ENCODE data around the gene AGA.

AGA gene

DNA sequence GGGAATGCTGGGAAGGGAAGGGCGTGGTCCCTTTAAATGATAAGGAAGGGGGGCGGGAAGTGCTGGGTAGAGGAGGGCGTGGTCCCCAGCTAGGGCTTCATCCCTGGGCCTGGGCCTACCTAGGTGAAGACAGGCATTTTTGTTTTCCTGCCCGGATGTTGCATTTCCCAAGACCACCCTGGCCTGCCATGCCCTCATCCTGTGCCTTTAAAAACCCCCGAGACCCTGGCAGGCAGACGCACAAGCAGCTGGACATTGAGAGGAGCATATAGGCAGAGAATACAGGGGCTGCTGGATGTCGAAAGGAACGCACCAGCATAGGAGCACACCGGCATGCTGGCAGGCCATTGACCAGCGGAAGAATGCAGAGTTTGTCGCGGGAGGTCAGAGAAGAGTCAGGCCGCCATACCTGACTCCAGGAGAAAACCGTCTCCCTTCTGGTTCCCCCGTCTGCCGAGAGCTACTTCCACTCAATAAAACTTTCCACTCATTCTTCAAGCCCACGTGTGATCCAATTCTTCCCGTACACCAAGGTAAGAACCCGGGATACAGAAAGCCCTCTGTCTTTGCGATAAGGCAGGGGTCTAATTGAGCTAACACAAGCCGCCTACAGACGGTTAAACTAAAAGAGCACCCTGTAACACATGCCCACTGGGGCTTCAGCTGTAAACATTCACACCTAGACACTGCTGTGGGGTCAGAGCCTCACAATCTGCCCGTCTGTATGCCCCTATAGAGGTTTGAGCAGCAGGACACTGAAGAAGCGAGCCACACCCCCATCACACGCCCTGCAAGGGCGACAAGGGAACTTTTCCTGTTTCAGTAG, 2.9 kb upstream of the AGA start:
- no peaks in the 10 kb centered on the region for H3K36me3 ChIP-seq (ENCODE audit: control insufficient read depth in 2 of 2, insufficient read depth in 1 of 2, low read length in 2 of 2)
- H3K9me3 ChIP-seq (ENCODE audit: control insufficient read depth, insufficient read depth, low read depth, low read length) = no peaks in the 10 kb centered on the region
- ChIA-PET POLR2A (no interaction called here), CTCF (no interaction called here)
- H3K4me3 ChIP-seq (ENCODE audit: low read depth, low read length) = no peak overlapping the region
- TF ChIP-seq KLF1 (tag by site-specific recombination; IDR thresholded peaks at IDR 0.05) (peak; percentile 45; the same call in 1 of the 2 replicates), ZSCAN30 (tag by site-specific recombination; IDR thresholded peaks at IDR 0.05) (no peak), ZSCAN16 (tag by site-specific recombination; IDR thresholded peaks at IDR 0.05) (no peak), HOXA7 (CRISPR knock-in tag; IDR thresholded peaks at IDR 0.05; ENCODE audit: borderline replicate concordance) (no peak)
- TF ChIP-seq, protein P1, sequence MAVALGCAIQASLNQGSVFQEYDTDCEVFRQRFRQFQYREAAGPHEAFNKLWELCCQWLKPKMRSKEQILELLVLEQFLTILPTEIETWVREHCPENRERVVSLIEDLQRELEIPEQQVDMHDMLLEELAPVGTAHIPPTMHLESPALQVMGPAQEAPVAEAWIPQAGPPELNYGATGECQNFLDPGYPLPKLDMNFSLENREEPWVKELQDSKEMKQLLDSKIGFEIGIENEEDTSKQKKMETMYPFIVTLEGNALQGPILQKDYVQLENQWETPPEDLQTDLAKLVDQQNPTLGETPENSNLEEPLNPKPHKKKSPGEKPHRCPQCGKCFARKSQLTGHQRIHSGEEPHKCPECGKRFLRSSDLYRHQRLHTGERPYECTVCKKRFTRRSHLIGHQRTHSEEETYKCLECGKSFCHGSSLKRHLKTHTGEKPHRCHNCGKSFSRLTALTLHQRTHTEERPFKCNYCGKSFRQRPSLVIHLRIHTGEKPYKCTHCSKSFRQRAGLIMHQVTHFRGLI (tag by site-specific recombination; IDR thresholded peaks at IDR 0.05) = no peak
- no peaks in the 10 kb centered on the region for H3K4me1 ChIP-seq (ENCODE audit: control insufficient read depth, insufficient read depth, low read length)
- no peak overlapping the region for H3K27ac ChIP-seq (ENCODE audit: extremely low read depth, low read depth, low read length)

GRCh38 chr4:177441061-177441802, 1.0 kb downstream of the AGA start:
- Histone ChIP-seq H3K4me1 (ENCODE audit: control insufficient read depth, insufficient read depth, low read length) (no peaks in the 10 kb centered on the region), H3K36me3 (ENCODE audit: control insufficient read depth in 2 of 2, insufficient read depth in 1 of 2, low read length in 2 of 2) (peaks cover 0 to 29% of the 10 kb centered on the region in 2 experiments; a peak in 1 of 3 replicates), H3K4me3 (ENCODE audit: low read depth, low read length) (peak overlapping the region; percentile 79), H3K9me3 (ENCODE audit: control insufficient read depth, insufficient read depth, low read depth, low read length) (no peaks in the 10 kb centered on the region), H3K27ac (ENCODE audit: extremely low read depth, low read depth, low read length) (peak overlapping the region; percentile 93; the same call in 1 of the 2 replicates)
- CTCF ChIA-PET = interaction anchor here (0.6 kb wide), 1 partner anchor 25 kb away, joined by 4 read pairs; no protein-coding TSS in a partner anchor
- POLR2A ChIA-PET = interaction anchor here (0.8 to 1.4 kb wide), 2 partner anchors 29 to 132 kb away, joined by 3 read pairs; partner anchors contain the start of gene NEIL3
- TF ChIP-seq SP7 (tag by site-specific recombination; IDR thresholded peaks at IDR 0.05) (no peak), ZNF2 (tag by site-specific recombination; IDR thresholded peaks at IDR 0.05) (0 out of 2 replicates have a peak, but pooled peaks have one; percentile 27), ZNF600 (tag by site-specific recombination; IDR thresholded peaks at IDR 0.05) (no peak), ZNF335 (tag by site-specific recombination; conservative IDR thresholded peaks at IDR 0.05) (peak; percentile 59), ZNF10 (tag by site-specific recombination; IDR thresholded peaks at IDR 0.05) (no peak), SP2 (tag by site-specific recombination; IDR thresholded peaks at IDR 0.05) (no peak), ZNF623 (tag by site-specific recombination; IDR thresholded peaks at IDR 0.05) (no peak), ZNF311 (tag by site-specific recombination; IDR thresholded peaks at IDR 0.05; ENCODE audit: borderline replicate concordance) (no peak), ZNF221 (tag by site-specific recombination; IDR thresholded peaks at IDR 0.05; ENCODE audit: borderline replicate concordance) (no peak), ZNF157 (tag by site-specific recombination; IDR thresholded peaks at IDR 0.05) (no peak), ZFP37 (tag by site-specific recombination; IDR thresholded peaks at IDR 0.05) (no peak), EGR2 (tag by site-specific recombination; IDR thresholded peaks at IDR 0.05; ENCODE audit: low read depth) (0 out of 2 replicates have a peak, but pooled peaks have one; percentile 6), ZNF423 (tag by site-specific recombination; IDR thresholded peaks at IDR 0.05) (no peak), ZBTB6 (tag by site-specific recombination; IDR thresholded peaks at IDR 0.05) (0 out of 2 replicates have a peak, but pooled peaks have one; percentile 30), MYNN (tag by site-specific recombination; IDR thresholded peaks at IDR 0.05; ENCODE audit: borderline replicate concordance) (no peak), ZNF629 (tag by site-specific recombination; IDR thresholded peaks at IDR 0.05) (no peak), ZFP69B (tag by site-specific recombination; IDR thresholded peaks at IDR 0.05) (peak; percentile 84)
- TF ChIP-seq, protein P2, sequence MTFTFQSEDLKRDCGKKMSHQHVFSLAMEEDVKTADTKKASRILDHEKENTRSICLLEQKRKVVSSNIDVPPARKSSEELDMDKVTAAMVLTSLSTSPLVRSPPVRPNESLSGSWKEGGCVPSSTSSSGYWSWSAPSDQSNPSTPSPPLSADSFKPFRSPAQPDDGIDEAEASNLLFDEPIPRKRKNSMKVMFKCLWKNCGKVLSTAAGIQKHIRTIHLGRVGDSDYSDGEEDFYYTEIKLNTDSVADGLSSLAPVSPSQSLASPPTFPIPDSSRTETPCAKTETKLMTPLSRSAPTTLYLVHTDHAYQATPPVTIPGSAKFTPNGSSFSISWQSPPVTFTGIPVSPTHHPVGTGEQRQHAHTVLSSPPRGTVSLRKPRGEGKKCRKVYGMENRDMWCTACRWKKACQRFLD (tag by site-specific recombination; IDR thresholded peaks at IDR 0.05) = no peak
- TF ChIP-seq, protein P3, sequence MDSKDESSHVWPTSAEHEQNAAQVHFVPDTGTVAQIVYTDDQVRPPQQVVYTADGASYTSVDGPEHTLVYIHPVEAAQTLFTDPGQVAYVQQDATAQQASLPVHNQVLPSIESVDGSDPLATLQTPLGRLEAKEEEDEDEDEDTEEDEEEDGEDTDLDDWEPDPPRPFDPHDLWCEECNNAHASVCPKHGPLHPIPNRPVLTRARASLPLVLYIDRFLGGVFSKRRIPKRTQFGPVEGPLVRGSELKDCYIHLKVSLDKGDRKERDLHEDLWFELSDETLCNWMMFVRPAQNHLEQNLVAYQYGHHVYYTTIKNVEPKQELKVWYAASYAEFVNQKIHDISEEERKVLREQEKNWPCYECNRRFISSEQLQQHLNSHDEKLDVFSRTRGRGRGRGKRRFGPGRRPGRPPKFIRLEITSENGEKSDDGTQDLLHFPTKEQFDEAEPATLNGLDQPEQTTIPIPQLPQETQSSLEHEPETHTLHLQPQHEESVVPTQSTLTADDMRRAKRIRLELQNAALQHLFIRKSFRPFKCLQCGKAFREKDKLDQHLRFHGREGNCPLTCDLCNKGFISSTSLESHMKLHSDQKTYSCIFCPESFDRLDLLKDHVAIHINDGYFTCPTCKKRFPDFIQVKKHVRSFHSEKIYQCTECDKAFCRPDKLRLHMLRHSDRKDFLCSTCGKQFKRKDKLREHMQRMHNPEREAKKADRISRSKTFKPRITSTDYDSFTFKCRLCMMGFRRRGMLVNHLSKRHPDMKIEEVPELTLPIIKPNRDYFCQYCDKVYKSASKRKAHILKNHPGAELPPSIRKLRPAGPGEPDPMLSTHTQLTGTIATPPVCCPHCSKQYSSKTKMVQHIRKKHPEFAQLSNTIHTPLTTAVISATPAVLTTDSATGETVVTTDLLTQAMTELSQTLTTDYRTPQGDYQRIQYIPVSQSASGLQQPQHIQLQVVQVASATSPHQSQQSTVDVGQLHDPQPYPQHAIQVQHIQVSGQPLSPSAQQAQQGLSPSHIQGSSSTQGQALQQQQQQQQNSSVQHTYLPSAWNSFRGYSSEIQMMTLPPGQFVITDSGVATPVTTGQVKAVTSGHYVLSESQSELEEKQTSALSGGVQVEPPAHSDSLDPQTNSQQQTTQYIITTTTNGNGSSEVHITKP (tag by site-specific recombination; IDR thresholded peaks at IDR 0.05) = peak; percentile 56; the same call in 1 of the 2 replicates

Data from HEK293 (cell line).